ENCODE measurements around the gene CYB5R4. TPM values are rescaled to one million over a fixed set of nuclear protein-coding genes. Genes with fewer than 3 reads are reported as not detected.

Gene CYB5R4
- total RNA-seq, 1 experiment from 2014 or later: 12.5 TPM

DNA sequence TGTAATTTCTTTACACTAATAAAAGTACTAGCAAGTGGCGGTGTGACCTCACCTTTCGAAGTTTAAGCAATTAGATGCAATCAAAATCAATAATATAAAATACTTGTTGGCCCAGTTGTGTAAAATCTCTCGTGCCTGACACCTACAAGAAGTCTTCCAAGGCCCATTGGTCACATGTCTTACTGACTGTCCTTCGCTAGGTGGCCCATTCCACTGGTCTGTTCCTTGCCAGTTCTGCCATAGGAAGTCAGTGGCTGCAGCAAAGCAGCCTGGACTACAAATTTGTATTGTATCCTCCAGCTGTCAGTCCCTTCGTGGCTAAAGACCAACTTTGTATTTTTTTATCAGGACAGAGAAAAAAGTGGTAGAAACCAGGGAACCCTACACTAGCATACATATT is 61.8 kb downstream of the CYB5R4 start:
- no peaks in the 10 kb centered on the region for H3K27me3 Mint-ChIP-seq (ENCODE audit: low read depth)
- TF ChIP-seq, protein P1, sequence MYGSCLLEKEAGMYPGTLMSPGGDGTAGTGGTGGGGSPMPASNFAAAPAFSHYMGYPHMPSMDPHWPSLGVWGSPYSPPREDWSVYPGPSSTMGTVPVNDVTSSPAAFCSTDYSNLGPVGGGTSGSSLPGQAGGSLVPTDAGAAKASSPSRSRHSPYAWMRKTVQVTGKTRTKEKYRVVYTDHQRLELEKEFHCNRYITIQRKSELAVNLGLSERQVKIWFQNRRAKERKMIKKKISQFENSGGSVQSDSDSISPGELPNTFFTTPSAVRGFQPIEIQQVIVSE (CRISPR knock-in tag; IDR thresholded peaks at IDR 0.05; ENCODE audit: borderline replicate concordance): no peak
- TF ChIP-seq, protein P2, sequence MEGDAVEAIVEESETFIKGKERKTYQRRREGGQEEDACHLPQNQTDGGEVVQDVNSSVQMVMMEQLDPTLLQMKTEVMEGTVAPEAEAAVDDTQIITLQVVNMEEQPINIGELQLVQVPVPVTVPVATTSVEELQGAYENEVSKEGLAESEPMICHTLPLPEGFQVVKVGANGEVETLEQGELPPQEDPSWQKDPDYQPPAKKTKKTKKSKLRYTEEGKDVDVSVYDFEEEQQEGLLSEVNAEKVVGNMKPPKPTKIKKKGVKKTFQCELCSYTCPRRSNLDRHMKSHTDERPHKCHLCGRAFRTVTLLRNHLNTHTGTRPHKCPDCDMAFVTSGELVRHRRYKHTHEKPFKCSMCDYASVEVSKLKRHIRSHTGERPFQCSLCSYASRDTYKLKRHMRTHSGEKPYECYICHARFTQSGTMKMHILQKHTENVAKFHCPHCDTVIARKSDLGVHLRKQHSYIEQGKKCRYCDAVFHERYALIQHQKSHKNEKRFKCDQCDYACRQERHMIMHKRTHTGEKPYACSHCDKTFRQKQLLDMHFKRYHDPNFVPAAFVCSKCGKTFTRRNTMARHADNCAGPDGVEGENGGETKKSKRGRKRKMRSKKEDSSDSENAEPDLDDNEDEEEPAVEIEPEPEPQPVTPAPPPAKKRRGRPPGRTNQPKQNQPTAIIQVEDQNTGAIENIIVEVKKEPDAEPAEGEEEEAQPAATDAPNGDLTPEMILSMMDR (IDR thresholded peaks at IDR 0.05): no peak
- TF ChIP-seq ZNF423 (CRISPR knock-in tag; IDR thresholded peaks at IDR 0.05): no peak
- no peak for TF ChIP-seq CBFB (CRISPR knock-in tag; IDR thresholded peaks at IDR 0.05; ENCODE audit: low read depth)
- TF ChIP-seq NR2C2 (CRISPR knock-in tag; IDR thresholded peaks at IDR 0.05): no peak
- no peak for TF ChIP-seq IRF2 (CRISPR knock-in tag; IDR thresholded peaks at IDR 0.05; ENCODE audit: borderline replicate concordance, low read depth)
- TF ChIP-seq, protein P3, sequence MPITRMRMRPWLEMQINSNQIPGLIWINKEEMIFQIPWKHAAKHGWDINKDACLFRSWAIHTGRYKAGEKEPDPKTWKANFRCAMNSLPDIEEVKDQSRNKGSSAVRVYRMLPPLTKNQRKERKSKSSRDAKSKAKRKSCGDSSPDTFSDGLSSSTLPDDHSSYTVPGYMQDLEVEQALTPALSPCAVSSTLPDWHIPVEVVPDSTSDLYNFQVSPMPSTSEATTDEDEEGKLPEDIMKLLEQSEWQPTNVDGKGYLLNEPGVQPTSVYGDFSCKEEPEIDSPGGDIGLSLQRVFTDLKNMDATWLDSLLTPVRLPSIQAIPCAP (CRISPR knock-in tag; IDR thresholded peaks at IDR 0.05): no peak
- no peak for TF ChIP-seq ZNF138 (CRISPR knock-in tag; conservative IDR thresholded peaks at IDR 0.05)
- TF ChIP-seq NFE2L1 (CRISPR knock-in tag; IDR thresholded peaks at IDR 0.05): no peak
- TF ChIP-seq, protein P4, sequence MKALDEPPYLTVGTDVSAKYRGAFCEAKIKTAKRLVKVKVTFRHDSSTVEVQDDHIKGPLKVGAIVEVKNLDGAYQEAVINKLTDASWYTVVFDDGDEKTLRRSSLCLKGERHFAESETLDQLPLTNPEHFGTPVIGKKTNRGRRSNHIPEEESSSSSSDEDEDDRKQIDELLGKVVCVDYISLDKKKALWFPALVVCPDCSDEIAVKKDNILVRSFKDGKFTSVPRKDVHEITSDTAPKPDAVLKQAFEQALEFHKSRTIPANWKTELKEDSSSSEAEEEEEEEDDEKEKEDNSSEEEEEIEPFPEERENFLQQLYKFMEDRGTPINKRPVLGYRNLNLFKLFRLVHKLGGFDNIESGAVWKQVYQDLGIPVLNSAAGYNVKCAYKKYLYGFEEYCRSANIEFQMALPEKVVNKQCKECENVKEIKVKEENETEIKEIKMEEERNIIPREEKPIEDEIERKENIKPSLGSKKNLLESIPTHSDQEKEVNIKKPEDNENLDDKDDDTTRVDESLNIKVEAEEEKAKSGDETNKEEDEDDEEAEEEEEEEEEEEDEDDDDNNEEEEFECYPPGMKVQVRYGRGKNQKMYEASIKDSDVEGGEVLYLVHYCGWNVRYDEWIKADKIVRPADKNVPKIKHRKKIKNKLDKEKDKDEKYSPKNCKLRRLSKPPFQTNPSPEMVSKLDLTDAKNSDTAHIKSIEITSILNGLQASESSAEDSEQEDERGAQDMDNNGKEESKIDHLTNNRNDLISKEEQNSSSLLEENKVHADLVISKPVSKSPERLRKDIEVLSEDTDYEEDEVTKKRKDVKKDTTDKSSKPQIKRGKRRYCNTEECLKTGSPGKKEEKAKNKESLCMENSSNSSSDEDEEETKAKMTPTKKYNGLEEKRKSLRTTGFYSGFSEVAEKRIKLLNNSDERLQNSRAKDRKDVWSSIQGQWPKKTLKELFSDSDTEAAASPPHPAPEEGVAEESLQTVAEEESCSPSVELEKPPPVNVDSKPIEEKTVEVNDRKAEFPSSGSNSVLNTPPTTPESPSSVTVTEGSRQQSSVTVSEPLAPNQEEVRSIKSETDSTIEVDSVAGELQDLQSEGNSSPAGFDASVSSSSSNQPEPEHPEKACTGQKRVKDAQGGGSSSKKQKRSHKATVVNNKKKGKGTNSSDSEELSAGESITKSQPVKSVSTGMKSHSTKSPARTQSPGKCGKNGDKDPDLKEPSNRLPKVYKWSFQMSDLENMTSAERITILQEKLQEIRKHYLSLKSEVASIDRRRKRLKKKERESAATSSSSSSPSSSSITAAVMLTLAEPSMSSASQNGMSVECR (CRISPR knock-in tag; IDR thresholded peaks at IDR 0.05; ENCODE audit: borderline replicate concordance): no peak
- TF ChIP-seq, protein P5, sequence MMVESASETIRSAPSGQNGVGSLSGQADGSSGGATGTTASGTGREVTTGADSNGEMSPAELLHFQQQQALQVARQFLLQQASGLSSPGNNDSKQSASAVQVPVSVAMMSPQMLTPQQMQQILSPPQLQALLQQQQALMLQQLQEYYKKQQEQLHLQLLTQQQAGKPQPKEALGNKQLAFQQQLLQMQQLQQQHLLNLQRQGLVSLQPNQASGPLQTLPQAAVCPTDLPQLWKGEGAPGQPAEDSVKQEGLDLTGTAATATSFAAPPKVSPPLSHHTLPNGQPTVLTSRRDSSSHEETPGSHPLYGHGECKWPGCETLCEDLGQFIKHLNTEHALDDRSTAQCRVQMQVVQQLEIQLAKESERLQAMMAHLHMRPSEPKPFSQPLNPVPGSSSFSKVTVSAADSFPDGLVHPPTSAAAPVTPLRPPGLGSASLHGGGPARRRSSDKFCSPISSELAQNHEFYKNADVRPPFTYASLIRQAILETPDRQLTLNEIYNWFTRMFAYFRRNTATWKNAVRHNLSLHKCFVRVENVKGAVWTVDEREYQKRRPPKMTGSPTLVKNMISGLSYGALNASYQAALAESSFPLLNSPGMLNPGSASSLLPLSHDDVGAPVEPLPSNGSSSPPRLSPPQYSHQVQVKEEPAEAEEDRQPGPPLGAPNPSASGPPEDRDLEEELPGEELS (CRISPR knock-in tag; IDR thresholded peaks at IDR 0.05): no peak
- TF ChIP-seq, protein P6, sequence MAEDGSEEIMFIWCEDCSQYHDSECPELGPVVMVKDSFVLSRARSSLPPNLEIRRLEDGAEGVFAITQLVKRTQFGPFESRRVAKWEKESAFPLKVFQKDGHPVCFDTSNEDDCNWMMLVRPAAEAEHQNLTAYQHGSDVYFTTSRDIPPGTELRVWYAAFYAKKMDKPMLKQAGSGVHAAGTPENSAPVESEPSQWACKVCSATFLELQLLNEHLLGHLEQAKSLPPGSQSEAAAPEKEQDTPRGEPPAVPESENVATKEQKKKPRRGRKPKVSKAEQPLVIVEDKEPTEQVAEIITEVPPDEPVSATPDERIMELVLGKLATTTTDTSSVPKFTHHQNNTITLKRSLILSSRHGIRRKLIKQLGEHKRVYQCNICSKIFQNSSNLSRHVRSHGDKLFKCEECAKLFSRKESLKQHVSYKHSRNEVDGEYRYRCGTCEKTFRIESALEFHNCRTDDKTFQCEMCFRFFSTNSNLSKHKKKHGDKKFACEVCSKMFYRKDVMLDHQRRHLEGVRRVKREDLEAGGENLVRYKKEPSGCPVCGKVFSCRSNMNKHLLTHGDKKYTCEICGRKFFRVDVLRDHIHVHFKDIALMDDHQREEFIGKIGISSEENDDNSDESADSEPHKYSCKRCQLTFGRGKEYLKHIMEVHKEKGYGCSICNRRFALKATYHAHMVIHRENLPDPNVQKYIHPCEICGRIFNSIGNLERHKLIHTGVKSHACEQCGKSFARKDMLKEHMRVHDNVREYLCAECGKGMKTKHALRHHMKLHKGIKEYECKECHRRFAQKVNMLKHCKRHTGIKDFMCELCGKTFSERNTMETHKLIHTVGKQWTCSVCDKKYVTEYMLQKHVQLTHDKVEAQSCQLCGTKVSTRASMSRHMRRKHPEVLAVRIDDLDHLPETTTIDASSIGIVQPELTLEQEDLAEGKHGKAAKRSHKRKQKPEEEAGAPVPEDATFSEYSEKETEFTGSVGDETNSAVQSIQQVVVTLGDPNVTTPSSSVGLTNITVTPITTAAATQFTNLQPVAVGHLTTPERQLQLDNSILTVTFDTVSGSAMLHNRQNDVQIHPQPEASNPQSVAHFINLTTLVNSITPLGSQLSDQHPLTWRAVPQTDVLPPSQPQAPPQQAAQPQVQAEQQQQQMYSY (CRISPR knock-in tag; IDR thresholded peaks at IDR 0.05): no peak
- TF ChIP-seq NFATC4 (CRISPR knock-in tag; IDR thresholded peaks at IDR 0.05): no peak
- TF ChIP-seq JUN (CRISPR knock-in tag; IDR thresholded peaks at IDR 0.05): no peak
- TF ChIP-seq, protein P7, sequence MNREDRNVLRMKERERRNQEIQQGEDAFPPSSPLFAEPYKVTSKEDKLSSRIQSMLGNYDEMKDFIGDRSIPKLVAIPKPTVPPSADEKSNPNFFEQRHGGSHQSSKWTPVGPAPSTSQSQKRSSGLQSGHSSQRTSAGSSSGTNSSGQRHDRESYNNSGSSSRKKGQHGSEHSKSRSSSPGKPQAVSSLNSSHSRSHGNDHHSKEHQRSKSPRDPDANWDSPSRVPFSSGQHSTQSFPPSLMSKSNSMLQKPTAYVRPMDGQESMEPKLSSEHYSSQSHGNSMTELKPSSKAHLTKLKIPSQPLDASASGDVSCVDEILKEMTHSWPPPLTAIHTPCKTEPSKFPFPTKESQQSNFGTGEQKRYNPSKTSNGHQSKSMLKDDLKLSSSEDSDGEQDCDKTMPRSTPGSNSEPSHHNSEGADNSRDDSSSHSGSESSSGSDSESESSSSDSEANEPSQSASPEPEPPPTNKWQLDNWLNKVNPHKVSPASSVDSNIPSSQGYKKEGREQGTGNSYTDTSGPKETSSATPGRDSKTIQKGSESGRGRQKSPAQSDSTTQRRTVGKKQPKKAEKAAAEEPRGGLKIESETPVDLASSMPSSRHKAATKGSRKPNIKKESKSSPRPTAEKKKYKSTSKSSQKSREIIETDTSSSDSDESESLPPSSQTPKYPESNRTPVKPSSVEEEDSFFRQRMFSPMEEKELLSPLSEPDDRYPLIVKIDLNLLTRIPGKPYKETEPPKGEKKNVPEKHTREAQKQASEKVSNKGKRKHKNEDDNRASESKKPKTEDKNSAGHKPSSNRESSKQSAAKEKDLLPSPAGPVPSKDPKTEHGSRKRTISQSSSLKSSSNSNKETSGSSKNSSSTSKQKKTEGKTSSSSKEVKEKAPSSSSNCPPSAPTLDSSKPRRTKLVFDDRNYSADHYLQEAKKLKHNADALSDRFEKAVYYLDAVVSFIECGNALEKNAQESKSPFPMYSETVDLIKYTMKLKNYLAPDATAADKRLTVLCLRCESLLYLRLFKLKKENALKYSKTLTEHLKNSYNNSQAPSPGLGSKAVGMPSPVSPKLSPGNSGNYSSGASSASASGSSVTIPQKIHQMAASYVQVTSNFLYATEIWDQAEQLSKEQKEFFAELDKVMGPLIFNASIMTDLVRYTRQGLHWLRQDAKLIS (CRISPR knock-in tag; IDR thresholded peaks at IDR 0.05; ENCODE audit: borderline replicate concordance): no peak
- TF ChIP-seq ZBTB21 (CRISPR knock-in tag; IDR thresholded peaks at IDR 0.05; ENCODE audit: borderline replicate concordance): no peak
- no peak for TF ChIP-seq PRRX2 (CRISPR knock-in tag; IDR thresholded peaks at IDR 0.05)
- TF ChIP-seq ETV6 (CRISPR knock-in tag; IDR thresholded peaks at IDR 0.05): no peak
- no peak for TF ChIP-seq SMAD3 (CRISPR knock-in tag; IDR thresholded peaks at IDR 0.05; ENCODE audit: borderline replicate concordance)
- ATAC-seq: no peak; the same call in 1 of the 2 replicates
- ChIA-PET CTCF (no interaction called here), POLR2A (no interaction called here)
- peaks cover 11% of the 10 kb centered on the region; the same call in 1 of the 2 replicates for H3K9me3 Mint-ChIP-seq
- DNase-seq (ENCODE audit: low spot score): peak; percentile 15
- H3K4me1 Mint-ChIP-seq: no peaks in the 10 kb centered on the region
- H3K27ac Mint-ChIP-seq: no peak overlapping the region
- no peak overlapping the region for H3K4me3 Mint-ChIP-seq
- H3K36me3 Mint-ChIP-seq: peaks cover 10% of the 10 kb centered on the region
